RWPE2 (cell line): Measurements from ENCODE around the gene MCM3AP.

ENCODE experiments used
- ATAC-seq: fragments of 200-7000 bp; cut with Tn5 transposase; 3 replicates; pipeline ENCODE4 v1.9.1; 2021; ENCODE audit warnings: low read depth
- DNase-seq: peaks from one replicate; pipeline ENCODE4 v3.0.0-alpha.2; 2020; ENCODE audit warnings: low spot score
- H3K27ac ChIP-seq: fragments of 450-650 bp; 2 replicates; pipeline ENCODE4 v1.5.1; 2017; ENCODE audit warnings: mild to moderate bottlenecking; ENCODE audit not compliant: poor library complexity, severe bottlenecking
- H3K27me3 ChIP-seq: fragments of 250-450 bp; sonication (Bioruptor Pico); 2 replicates; pipeline ENCODE4 v1.5.1; 2021; ENCODE audit warnings: mild to moderate bottlenecking, moderate library complexity; ENCODE audit not compliant: insufficient read depth, poor library complexity, severe bottlenecking
- H3K36me3 ChIP-seq: fragments of 250-450 bp; sonication (Bioruptor Pico); 2 replicates; pipeline ENCODE4 v1.5.1; 2020; ENCODE audit warnings: low read depth, mild to moderate bottlenecking, moderate library complexity
- H3K4me1 ChIP-seq: fragments of 250-450 bp; sonication (Bioruptor Pico); 2 replicates; pipeline ENCODE4 v1.5.1; 2021; ENCODE audit warnings: mild to moderate bottlenecking, moderate library complexity; ENCODE audit not compliant: insufficient read depth, poor library complexity, severe bottlenecking
- H3K4me3 ChIP-seq: fragments of 250-450 bp; sonication (Bioruptor Pico); 2 replicates; pipeline ENCODE4 v1.5.1; 2021; ENCODE audit warnings: mild to moderate bottlenecking, moderate library complexity; ENCODE audit not compliant: severe bottlenecking
- H3K9me3 ChIP-seq: fragments of 250-450 bp; sonication (Bioruptor Pico); 2 replicates; pipeline ENCODE4 v1.5.1; 2021; ENCODE audit warnings: mild to moderate bottlenecking, moderate library complexity; ENCODE audit not compliant: severe bottlenecking
- TF ChIP-seq, protein P1 (sequence below): fragments of 450-650 bp; IDR thresholded peaks from one replicate; pipeline ENCODE4 v1.5.1; 2017; ENCODE audit warnings: mild to moderate bottlenecking, moderate library complexity; ENCODE audit not compliant: poor library complexity, severe bottlenecking

The MCM3AP gene

DNA sequence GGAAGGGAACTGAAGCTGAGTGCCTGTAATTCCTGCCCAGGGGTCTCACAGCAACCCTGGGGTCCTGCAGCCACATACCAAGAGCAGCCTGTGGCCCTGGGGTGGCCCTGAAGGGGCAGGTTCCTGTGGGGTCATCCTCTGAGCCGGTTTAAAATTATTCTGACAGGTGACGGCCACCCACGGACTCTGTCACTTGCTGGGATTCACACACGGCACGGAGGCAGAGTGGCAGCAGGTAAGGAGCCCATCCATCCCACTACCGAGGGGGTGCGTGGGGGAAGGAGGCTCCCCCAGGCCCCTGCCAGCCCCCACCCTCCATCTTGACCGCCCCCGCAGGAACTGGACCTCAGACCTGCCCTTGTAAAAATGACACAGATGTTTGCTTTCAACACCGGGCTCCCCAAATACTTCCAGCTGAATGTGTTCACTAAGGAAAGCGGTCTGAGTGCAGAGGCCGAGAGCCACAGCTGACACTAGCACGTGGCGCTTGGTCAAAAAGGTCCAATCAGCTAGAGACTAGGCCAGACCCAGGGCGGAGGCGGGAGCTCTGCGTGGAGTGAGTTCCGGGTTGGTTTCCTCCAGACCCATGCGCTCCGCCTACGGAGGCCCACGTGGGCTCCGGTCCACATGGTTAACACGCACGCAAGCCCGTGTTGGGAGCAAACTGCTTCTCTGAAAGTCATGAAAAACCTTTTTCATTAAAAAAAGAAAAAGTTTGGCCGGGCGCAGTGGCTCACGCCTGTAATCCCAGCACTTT lies 10.8 kb upstream of the MCM3AP start:
- TF ChIP-seq, protein P1, sequence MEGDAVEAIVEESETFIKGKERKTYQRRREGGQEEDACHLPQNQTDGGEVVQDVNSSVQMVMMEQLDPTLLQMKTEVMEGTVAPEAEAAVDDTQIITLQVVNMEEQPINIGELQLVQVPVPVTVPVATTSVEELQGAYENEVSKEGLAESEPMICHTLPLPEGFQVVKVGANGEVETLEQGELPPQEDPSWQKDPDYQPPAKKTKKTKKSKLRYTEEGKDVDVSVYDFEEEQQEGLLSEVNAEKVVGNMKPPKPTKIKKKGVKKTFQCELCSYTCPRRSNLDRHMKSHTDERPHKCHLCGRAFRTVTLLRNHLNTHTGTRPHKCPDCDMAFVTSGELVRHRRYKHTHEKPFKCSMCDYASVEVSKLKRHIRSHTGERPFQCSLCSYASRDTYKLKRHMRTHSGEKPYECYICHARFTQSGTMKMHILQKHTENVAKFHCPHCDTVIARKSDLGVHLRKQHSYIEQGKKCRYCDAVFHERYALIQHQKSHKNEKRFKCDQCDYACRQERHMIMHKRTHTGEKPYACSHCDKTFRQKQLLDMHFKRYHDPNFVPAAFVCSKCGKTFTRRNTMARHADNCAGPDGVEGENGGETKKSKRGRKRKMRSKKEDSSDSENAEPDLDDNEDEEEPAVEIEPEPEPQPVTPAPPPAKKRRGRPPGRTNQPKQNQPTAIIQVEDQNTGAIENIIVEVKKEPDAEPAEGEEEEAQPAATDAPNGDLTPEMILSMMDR = no peak
- H3K36me3 ChIP-seq = peaks cover 10% of the 10 kb centered on the region
- DNase-seq = no peak
- H3K27me3 ChIP-seq = no peaks in the 10 kb centered on the region
- ATAC-seq = no peak
- no peak overlapping the region for H3K27ac ChIP-seq
- H3K9me3 ChIP-seq = no peaks in the 10 kb centered on the region
- H3K4me1 ChIP-seq = no peaks in the 10 kb centered on the region
- H3K4me3 ChIP-seq = no peak overlapping the region

DNA sequence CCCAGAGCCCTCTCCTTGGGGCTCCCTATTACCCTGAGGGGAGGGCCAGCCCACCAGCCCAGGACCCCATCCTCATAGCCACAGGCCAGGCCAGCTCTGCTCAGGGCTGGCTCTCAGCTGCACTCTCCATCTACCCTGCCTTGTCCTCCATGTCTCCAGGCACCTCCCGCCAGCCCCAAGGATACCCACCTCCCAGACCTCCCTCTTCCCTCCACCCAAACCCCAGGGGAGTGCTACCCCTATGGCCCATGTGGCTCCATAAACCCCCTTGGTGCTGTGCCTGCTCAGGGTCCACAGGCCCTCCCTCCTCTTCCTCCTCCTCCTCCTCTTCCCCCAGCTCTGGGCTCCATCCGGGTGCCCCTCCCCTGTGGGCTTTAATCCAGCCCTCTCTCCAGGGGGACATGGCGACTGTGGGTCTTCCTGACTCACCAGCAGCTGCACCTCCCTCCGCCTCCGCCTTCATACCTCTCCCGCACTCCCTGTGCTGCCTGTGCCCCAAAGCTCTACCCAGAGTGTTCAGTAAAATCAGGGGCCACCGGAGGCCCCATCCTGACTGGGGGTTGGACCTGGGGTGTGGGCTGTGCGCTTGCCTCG lies 9.9 kb upstream of the MCM3AP start:
- H3K4me3 ChIP-seq = no peak overlapping the region
- H3K27me3 ChIP-seq = no peaks in the 10 kb centered on the region
- TF ChIP-seq, protein P1 = no peak
- 0 out of 3 replicates have a peak, but pooled peaks have one; percentile 10 for ATAC-seq
- no peak for DNase-seq
- H3K9me3 ChIP-seq = no peaks in the 10 kb centered on the region
- peaks cover 11% of the 10 kb centered on the region for H3K36me3 ChIP-seq
- H3K4me1 ChIP-seq = no peaks in the 10 kb centered on the region
- peak overlapping the region; percentile 12 for H3K27ac ChIP-seq

DNA sequence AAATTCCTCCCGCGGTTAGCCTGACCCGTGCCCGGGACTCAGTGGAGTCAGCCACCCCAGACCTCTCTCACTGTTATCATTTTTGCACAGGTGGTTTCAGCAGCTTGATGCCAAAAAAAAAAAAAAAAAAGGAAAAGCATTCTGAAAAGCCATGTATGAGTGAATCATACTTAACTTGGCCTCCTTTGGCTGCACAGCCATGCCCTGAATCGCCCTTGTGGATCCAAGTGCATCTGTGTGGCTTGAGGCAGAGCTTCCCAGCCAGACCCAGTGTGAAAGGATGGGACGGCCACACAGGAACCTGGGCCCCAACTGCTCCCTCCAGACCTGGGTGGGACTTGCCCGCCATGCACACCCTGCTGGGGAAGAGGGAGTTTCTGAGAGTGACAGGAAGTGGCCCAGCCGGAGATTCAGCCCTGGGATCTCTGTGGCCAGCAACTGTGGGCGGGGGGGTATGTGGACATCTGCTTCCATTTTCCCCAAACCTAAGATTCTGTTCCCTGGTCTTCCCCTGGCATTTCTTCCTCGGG lies 9.3 kb upstream of the MCM3AP start:
- H3K27ac ChIP-seq = peak overlapping the region; percentile 12
- no peaks in the 10 kb centered on the region for H3K27me3 ChIP-seq
- peaks cover 11% of the 10 kb centered on the region for H3K36me3 ChIP-seq
- TF ChIP-seq, protein P1 = no peak
- DNase-seq = no peak
- no peaks in the 10 kb centered on the region for H3K4me1 ChIP-seq
- no peak overlapping the region for H3K4me3 ChIP-seq
- ATAC-seq = peak; percentile 33; the same call in 2 of the 3 replicates
- no peaks in the 10 kb centered on the region for H3K9me3 ChIP-seq

DNA sequence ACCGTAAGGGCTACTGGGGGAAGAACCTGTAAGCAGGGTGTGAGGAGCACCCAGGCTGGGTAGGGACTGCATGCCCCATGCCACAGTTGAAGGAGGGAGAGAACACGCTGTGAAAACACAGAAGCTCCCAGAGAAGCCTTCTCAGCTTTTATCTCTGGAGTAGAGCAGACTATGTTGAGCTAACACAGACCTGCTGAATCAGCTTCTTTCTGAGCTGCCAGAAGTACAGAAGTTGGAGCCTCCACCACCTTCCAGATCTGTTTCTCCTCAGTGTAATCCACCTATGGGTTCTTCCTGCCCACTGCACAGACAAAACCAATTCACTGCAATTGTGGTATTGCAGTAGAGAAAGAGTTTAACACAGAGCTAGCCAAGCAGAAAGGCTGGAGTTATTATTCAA lies 6.2 kb upstream of the MCM3AP start:
- no peaks in the 10 kb centered on the region for H3K9me3 ChIP-seq
- no peak overlapping the region for H3K27ac ChIP-seq
- ATAC-seq = no peak
- H3K4me1 ChIP-seq = no peaks in the 10 kb centered on the region
- peaks cover 24% of the 10 kb centered on the region for H3K36me3 ChIP-seq
- TF ChIP-seq, protein P1 = no peak
- H3K27me3 ChIP-seq = no peaks in the 10 kb centered on the region
- no peak for DNase-seq
- no peak overlapping the region for H3K4me3 ChIP-seq
